ENCODE results near the gene BICC1.

- TF ChIP-seq CTCF (IDR thresholded peaks at IDR 0.05): no peak
- TF ChIP-seq POLR2A (IDR thresholded peaks at IDR 0.05): no peak
Measured at GRCh38 chr10:58696736-58697135, 184.1 kb downstream of the BICC1 start.
